WTC11 (cell line): ENCODE measurements around the gene DHRS1. TPM values are rescaled to one million over a fixed set of nuclear protein-coding genes. Genes with fewer than 3 reads are reported as not detected.

Experiments
- ATAC-seq: fragments of 200-7000 bp; cut with Tn5 transposase; 2 replicates; pipeline ENCODE4 v1.10.0; 2021; ENCODE audit warnings: mild to moderate bottlenecking, moderate library complexity
- CTCF ChIA-PET: fragments of 300-600 bp; sonication (Branson Sonifier 250); formaldehyde crosslinking; loops from one replicate; lab custom pipeline; 2021; ENCODE audit warnings: antibody characterized with exemption; lab: Charles Lee
- POLR2A ChIA-PET: fragments of 350-600 bp; sonication (Branson Sonifier 250); formaldehyde crosslinking; loops from one replicate; lab custom pipeline; 2021; ENCODE audit warnings: antibody characterized with exemption; lab: Charles Lee
- DNase-seq: peaks from one replicate; pipeline ENCODE4 v3.0.0; 2021; ENCODE audit warnings: low spot score
- H3K27ac Mint-ChIP-seq: 2 replicates; pipeline ENCODE4 v1.8.0; 2021; ENCODE audit warnings: mixed read lengths
- H3K27me3 Mint-ChIP-seq: 2 replicates; pipeline ENCODE4 v1.8.0; 2021; ENCODE audit warnings: low read depth, mild to moderate bottlenecking, moderate library complexity, mixed read lengths
- H3K36me3 Mint-ChIP-seq: 2 replicates; pipeline ENCODE4 v1.8.0; 2021; ENCODE audit warnings: mixed read lengths
- H3K4me1 Mint-ChIP-seq: 2 replicates; pipeline ENCODE4 v1.8.0; 2022; ENCODE audit warnings: mixed read lengths
- H3K4me3 Mint-ChIP-seq: 2 replicates; pipeline ENCODE4 v1.8.0; 2021; ENCODE audit warnings: mild to moderate bottlenecking, moderate library complexity, mixed read lengths
- H3K9me3 Mint-ChIP-seq: 2 replicates; pipeline ENCODE4 v1.8.0; 2021; ENCODE audit warnings: mixed read lengths
- FOXK1 ChIP-seq: sonication (generic); formaldehyde crosslinking; IDR thresholded peaks from 2 replicates; pipeline ENCODE4 v1.8.0; 2022; ENCODE audit warnings: mild to moderate bottlenecking, moderate library complexity, missing genetic modification reagents
- GRHL2 ChIP-seq: fragments of 250-450 bp; sonication (Bioruptor Pico); IDR thresholded peaks from 2 replicates; pipeline ENCODE4 v1.8.0; 2022; ENCODE audit warnings: mild to moderate bottlenecking, moderate library complexity; ENCODE audit not compliant: insufficient replicate concordance, severe bottlenecking
- IRF2 ChIP-seq: sonication (generic); formaldehyde crosslinking; IDR thresholded peaks from 2 replicates; pipeline ENCODE4 v1.8.0; 2022; ENCODE audit warnings: low read depth, missing genetic modification reagents, borderline replicate concordance
- JUN ChIP-seq: sonication (generic); formaldehyde crosslinking; IDR thresholded peaks from 2 replicates; pipeline ENCODE4 v1.8.0; 2023; ENCODE audit warnings: mild to moderate bottlenecking, missing genetic modification reagents
- KAT7 ChIP-seq: sonication (generic); formaldehyde crosslinking; IDR thresholded peaks from 2 replicates; pipeline ENCODE4 v1.8.1; 2023; ENCODE audit warnings: missing genetic modification reagents, mild to moderate bottlenecking, borderline replicate concordance
- NR1H2 ChIP-seq: sonication (generic); formaldehyde crosslinking; IDR thresholded peaks from 2 replicates; pipeline ENCODE4 v1.9.0; 2021; ENCODE audit warnings: mild to moderate bottlenecking, moderate library complexity, missing genetic modification reagents
- NR2C2 ChIP-seq: sonication (generic); formaldehyde crosslinking; IDR thresholded peaks from 2 replicates; pipeline ENCODE4 v1.8.0; 2022; ENCODE audit warnings: mild to moderate bottlenecking, missing genetic modification reagents
- NR3C1 ChIP-seq: sonication (generic); formaldehyde crosslinking; conservative IDR thresholded peaks from 2 replicates; pipeline ENCODE4 v1.8.1; 2023; ENCODE audit warnings: low read depth, mild to moderate bottlenecking, missing genetic modification reagents
- PRRX2 ChIP-seq: fragments of 250-450 bp; sonication (Bioruptor Pico); IDR thresholded peaks from 2 replicates; pipeline ENCODE4 v1.8.0; 2021; ENCODE audit warnings: mild to moderate bottlenecking
- SMAD4 ChIP-seq: sonication (generic); formaldehyde crosslinking; IDR thresholded peaks from 2 replicates; pipeline ENCODE4 v1.8.0; 2022; ENCODE audit warnings: mild to moderate bottlenecking, missing genetic modification reagents
- ZBTB21 ChIP-seq: sonication (generic); formaldehyde crosslinking; IDR thresholded peaks from 2 replicates; pipeline ENCODE4 v1.8.1; 2023; ENCODE audit warnings: mild to moderate bottlenecking, missing genetic modification reagents, borderline replicate concordance
- ZNF671 ChIP-seq: fragments of 250-450 bp; sonication (Bioruptor Pico); IDR thresholded peaks from 2 replicates; pipeline ENCODE4 v1.8.0; 2021; ENCODE audit warnings: mild to moderate bottlenecking
- total RNA-seq: library from RNA; stranded (reverse); gene quantifications from 3 replicates; pipeline ENCODE4 v1.2.3, GENCODE V29; 2021
- TF ChIP-seq, protein P1 (sequence below): sonication (generic); formaldehyde crosslinking; conservative IDR thresholded peaks from 2 replicates; pipeline ENCODE4 v1.8.1; 2022; ENCODE audit warnings: mild to moderate bottlenecking, missing genetic modification reagents
- TF ChIP-seq, protein P2 (sequence below): sonication (generic); formaldehyde crosslinking; IDR thresholded peaks from 2 replicates; pipeline ENCODE4 v1.8.0; 2022; ENCODE audit warnings: missing genetic modification reagents
- TF ChIP-seq, protein P3 (sequence below): sonication (generic); formaldehyde crosslinking; IDR thresholded peaks from 2 replicates; pipeline ENCODE4 v1.8.1; 2023; ENCODE audit warnings: mild to moderate bottlenecking, missing genetic modification reagents
- TF ChIP-seq, protein P4 (sequence below): sonication (generic); formaldehyde crosslinking; IDR thresholded peaks from 2 replicates; pipeline ENCODE4 v1.8.1; 2022; ENCODE audit warnings: low read depth, mild to moderate bottlenecking, moderate library complexity, missing genetic modification reagents, borderline replicate concordance
- TF ChIP-seq, protein P5 (sequence below): sonication (generic); formaldehyde crosslinking; IDR thresholded peaks from 2 replicates; pipeline ENCODE4 v1.8.0; 2022; ENCODE audit warnings: mild to moderate bottlenecking, missing genetic modification reagents
- TF ChIP-seq, protein P6 (sequence below): sonication (generic); formaldehyde crosslinking; IDR thresholded peaks from 2 replicates; pipeline ENCODE4 v1.8.1; 2023; ENCODE audit warnings: mild to moderate bottlenecking, missing genetic modification reagents

Gene DHRS1
- total RNA-seq, 1 experiment from 2014 or later, result 13.9 TPM

DNA sequence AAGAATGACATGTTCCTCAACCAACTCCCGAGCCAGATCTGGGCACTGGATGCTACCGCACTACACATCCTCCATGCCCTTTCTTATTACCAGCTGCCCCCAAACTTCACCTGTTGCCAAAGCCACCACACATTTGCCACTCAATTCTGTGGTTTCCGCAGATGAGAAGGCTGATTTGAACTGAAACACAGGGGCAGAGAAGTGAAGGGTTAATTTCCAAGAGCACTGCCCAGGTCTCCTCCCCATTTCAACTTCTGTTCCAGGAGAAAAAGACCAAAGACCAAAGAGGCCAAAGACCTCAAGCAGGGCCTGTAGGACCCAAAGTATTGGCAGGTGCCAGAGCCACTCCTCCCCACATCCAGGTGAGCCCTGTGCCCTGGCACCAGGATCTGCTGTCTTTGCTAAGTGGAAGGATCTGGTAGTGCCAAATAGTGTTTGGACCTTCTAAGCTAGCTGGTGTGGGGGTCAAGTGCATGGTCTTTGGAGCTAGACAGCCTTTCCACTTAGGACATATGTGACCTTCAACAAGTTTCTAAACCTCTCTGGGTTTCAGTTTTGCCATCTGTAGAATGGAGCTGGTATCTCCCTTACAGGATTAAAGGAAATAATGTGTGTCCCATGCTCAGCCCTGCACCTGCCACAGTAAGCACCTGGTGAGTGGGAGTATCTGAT is 8.0 kb downstream of the DHRS1 start:
- ChIA-PET CTCF (interaction anchor here (0.6 to 2.3 kb wide), 5 partner anchors 16 to 76 kb away, joined by 3 to 8 read pairs (median 3); partner anchors contain the start of genes CIDEB, MDP1, RABGGTA and TINF2), POLR2A (interaction anchor here (1.0 kb wide), 1 partner anchor 20 kb away, joined by 3 read pairs; the partner anchor contains the start of gene RABGGTA)
- no peak for TF ChIP-seq KAT7 (CRISPR knock-in tag)
- TF ChIP-seq JUN, result no peak
- H3K4me1 Mint-ChIP-seq, result no peaks in the 10 kb centered on the region
- no peaks in the 10 kb centered on the region; the same call in none of the 2 replicates for H3K36me3 Mint-ChIP-seq
- DNase-seq (no peak), ATAC-seq (no peak)
- H3K4me3 Mint-ChIP-seq, result no peak overlapping the region
- no peaks in the 10 kb centered on the region for H3K27me3 Mint-ChIP-seq
- no peak overlapping the region for H3K27ac Mint-ChIP-seq
- no peaks in the 10 kb centered on the region for H3K9me3 Mint-ChIP-seq

DNA sequence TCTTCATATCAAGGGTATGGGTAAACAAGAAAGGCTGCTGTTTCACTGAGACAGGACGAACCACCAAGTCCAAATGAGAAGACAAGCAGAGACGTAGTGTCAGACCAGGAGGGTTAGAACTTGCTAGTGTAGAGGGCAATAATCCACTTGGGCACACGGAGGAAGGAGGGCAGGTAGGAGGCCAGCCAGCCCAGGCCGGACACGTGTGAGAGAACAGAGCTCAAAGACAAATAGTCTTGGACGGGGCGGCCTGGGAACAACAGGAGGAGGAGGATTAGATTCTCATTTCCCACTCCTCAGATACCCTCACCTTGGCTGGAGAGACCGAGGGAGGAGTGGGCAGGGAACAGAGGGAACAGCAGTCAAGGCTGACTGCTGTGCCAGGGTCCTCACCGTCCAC is 8.8 kb downstream of the DHRS1 start:
- no peaks in the 10 kb centered on the region for H3K9me3 Mint-ChIP-seq
- CTCF ChIA-PET, result interaction anchor here (0.6 to 1.8 kb wide), 2 partner anchors 48 to 75 kb away, joined by 3 to 4 read pairs; partner anchors contain the start of genes MDP1 and TINF2
- TF ChIP-seq, protein P1, sequence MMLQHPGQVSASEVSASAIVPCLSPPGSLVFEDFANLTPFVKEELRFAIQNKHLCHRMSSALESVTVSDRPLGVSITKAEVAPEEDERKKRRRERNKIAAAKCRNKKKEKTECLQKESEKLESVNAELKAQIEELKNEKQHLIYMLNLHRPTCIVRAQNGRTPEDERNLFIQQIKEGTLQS (CRISPR knock-in tag), result no peak
- TF ChIP-seq, protein P2, sequence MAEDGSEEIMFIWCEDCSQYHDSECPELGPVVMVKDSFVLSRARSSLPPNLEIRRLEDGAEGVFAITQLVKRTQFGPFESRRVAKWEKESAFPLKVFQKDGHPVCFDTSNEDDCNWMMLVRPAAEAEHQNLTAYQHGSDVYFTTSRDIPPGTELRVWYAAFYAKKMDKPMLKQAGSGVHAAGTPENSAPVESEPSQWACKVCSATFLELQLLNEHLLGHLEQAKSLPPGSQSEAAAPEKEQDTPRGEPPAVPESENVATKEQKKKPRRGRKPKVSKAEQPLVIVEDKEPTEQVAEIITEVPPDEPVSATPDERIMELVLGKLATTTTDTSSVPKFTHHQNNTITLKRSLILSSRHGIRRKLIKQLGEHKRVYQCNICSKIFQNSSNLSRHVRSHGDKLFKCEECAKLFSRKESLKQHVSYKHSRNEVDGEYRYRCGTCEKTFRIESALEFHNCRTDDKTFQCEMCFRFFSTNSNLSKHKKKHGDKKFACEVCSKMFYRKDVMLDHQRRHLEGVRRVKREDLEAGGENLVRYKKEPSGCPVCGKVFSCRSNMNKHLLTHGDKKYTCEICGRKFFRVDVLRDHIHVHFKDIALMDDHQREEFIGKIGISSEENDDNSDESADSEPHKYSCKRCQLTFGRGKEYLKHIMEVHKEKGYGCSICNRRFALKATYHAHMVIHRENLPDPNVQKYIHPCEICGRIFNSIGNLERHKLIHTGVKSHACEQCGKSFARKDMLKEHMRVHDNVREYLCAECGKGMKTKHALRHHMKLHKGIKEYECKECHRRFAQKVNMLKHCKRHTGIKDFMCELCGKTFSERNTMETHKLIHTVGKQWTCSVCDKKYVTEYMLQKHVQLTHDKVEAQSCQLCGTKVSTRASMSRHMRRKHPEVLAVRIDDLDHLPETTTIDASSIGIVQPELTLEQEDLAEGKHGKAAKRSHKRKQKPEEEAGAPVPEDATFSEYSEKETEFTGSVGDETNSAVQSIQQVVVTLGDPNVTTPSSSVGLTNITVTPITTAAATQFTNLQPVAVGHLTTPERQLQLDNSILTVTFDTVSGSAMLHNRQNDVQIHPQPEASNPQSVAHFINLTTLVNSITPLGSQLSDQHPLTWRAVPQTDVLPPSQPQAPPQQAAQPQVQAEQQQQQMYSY, result no peak
- TF ChIP-seq, protein P3, sequence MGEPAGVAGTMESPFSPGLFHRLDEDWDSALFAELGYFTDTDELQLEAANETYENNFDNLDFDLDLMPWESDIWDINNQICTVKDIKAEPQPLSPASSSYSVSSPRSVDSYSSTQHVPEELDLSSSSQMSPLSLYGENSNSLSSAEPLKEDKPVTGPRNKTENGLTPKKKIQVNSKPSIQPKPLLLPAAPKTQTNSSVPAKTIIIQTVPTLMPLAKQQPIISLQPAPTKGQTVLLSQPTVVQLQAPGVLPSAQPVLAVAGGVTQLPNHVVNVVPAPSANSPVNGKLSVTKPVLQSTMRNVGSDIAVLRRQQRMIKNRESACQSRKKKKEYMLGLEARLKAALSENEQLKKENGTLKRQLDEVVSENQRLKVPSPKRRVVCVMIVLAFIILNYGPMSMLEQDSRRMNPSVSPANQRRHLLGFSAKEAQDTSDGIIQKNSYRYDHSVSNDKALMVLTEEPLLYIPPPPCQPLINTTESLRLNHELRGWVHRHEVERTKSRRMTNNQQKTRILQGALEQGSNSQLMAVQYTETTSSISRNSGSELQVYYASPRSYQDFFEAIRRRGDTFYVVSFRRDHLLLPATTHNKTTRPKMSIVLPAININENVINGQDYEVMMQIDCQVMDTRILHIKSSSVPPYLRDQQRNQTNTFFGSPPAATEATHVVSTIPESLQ (CRISPR knock-in tag), result no peak
- TF ChIP-seq NR1H2 (no peak), ZNF671 (CRISPR knock-in tag) (no peak), GRHL2 (no peak), ZBTB21 (no peak), NR2C2 (CRISPR knock-in tag) (no peak), IRF2 (no peak), FOXK1 (CRISPR knock-in tag) (no peak), JUN (no peak), NR3C1 (CRISPR knock-in tag) (no peak), SMAD4 (no peak), PRRX2 (CRISPR knock-in tag) (no peak)
- TF ChIP-seq, protein P4, sequence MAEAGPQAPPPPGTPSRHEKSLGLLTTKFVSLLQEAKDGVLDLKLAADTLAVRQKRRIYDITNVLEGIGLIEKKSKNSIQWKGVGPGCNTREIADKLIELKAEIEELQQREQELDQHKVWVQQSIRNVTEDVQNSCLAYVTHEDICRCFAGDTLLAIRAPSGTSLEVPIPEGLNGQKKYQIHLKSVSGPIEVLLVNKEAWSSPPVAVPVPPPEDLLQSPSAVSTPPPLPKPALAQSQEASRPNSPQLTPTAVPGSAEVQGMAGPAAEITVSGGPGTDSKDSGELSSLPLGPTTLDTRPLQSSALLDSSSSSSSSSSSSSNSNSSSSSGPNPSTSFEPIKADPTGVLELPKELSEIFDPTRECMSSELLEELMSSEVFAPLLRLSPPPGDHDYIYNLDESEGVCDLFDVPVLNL (CRISPR knock-in tag), result no peak
- TF ChIP-seq, protein P5, sequence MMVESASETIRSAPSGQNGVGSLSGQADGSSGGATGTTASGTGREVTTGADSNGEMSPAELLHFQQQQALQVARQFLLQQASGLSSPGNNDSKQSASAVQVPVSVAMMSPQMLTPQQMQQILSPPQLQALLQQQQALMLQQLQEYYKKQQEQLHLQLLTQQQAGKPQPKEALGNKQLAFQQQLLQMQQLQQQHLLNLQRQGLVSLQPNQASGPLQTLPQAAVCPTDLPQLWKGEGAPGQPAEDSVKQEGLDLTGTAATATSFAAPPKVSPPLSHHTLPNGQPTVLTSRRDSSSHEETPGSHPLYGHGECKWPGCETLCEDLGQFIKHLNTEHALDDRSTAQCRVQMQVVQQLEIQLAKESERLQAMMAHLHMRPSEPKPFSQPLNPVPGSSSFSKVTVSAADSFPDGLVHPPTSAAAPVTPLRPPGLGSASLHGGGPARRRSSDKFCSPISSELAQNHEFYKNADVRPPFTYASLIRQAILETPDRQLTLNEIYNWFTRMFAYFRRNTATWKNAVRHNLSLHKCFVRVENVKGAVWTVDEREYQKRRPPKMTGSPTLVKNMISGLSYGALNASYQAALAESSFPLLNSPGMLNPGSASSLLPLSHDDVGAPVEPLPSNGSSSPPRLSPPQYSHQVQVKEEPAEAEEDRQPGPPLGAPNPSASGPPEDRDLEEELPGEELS, result no peak
- TF ChIP-seq, protein P6, sequence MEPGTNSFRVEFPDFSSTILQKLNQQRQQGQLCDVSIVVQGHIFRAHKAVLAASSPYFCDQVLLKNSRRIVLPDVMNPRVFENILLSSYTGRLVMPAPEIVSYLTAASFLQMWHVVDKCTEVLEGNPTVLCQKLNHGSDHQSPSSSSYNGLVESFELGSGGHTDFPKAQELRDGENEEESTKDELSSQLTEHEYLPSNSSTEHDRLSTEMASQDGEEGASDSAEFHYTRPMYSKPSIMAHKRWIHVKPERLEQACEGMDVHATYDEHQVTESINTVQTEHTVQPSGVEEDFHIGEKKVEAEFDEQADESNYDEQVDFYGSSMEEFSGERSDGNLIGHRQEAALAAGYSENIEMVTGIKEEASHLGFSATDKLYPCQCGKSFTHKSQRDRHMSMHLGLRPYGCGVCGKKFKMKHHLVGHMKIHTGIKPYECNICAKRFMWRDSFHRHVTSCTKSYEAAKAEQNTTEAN (CRISPR knock-in tag), result no peak
- POLR2A ChIA-PET, result interaction anchor here (1.0 kb wide), 1 partner anchor 19 kb away, joined by 3 read pairs; the partner anchor contains the start of gene RABGGTA
- no peak for DNase-seq
- H3K36me3 Mint-ChIP-seq, result no peaks in the 10 kb centered on the region; the same call in none of the 2 replicates
- no peak for ATAC-seq
- no peaks in the 10 kb centered on the region for H3K27me3 Mint-ChIP-seq
- H3K4me3 Mint-ChIP-seq, result no peak overlapping the region
- H3K27ac Mint-ChIP-seq, result no peak overlapping the region
- H3K4me1 Mint-ChIP-seq, result no peaks in the 10 kb centered on the region
